NT2/D1 (cell line): Measurements from ENCODE around the gene CDK5R1.

Experiments
- DNase-seq: peaks from one replicate; pipeline ENCODE4 v3.0.0-alpha.2; 2011; ENCODE audit warnings: low read depth, low spot score
- H3K27me3 ChIP-seq: 2 replicates; pipeline ENCODE4 v1.6.0; 2011; ENCODE audit warnings: mild to moderate bottlenecking; ENCODE audit not compliant: insufficient read length, insufficient read depth
- H3K36me3 ChIP-seq: 2 replicates; pipeline ENCODE4 v1.6.1; 2011; ENCODE audit warnings: mild to moderate bottlenecking, low read length, mixed read lengths; ENCODE audit not compliant: insufficient read depth, insufficient read length
- H3K4me1 ChIP-seq: 2 replicates; pipeline ENCODE4 v1.5.1; 2011; ENCODE audit not compliant: insufficient read depth, insufficient read length
- H3K4me3 ChIP-seq: 2 replicates; pipeline ENCODE4 v1.5.1; 2011; ENCODE audit warnings: low read depth; ENCODE audit not compliant: insufficient read length
- H3K9ac ChIP-seq: 2 replicates; pipeline ENCODE4 v1.6.0; 2011; ENCODE audit warnings: low read depth; ENCODE audit not compliant: insufficient read length
- H3K9me3 ChIP-seq: 2 replicates; pipeline ENCODE4 v1.5.1; 2011; ENCODE audit warnings: mild to moderate bottlenecking, low read length; ENCODE audit not compliant: insufficient read depth
- SUZ12 ChIP-seq: IDR thresholded peaks from 2 replicates; pipeline ENCODE4 v1.6.1; 2011; ENCODE audit not compliant: insufficient read length, insufficient read depth; ENCODE audit errors: extremely low read depth
- YY1 ChIP-seq: IDR thresholded peaks from 2 replicates; pipeline ENCODE4 v1.6.1; 2011; ENCODE audit not compliant: insufficient read length, insufficient read depth
- ZNF274 ChIP-seq: IDR thresholded peaks from 2 replicates; pipeline ENCODE4 v1.6.1; 2011; ENCODE audit warnings: mild to moderate bottlenecking, low read depth, low read length

Gene CDK5R1

DNA sequence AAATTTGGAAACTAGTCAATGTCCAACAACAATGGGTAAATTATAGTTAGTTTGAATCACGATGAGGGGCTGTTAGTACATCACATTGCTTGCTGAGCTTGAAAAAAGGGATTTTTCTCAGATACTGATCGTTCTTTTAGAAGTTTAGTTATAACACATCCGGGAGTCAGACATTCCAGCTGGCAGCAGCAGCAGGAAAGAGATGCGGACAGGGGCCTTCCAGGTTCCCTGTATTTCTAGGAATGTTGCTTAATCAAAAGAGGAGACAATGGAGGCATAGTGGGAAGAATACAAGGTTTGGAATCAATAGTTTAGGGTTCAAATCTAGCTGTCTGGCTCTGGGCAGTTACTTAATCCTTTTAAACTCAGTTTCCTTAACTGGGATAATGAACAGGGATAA is 27.8 kb downstream of the CDK5R1 start:
- peaks cover 3% of the 10 kb centered on the region for H3K4me1 ChIP-seq
- DNase-seq, result no peak
- no peak overlapping the region for H3K9ac ChIP-seq
- H3K36me3 ChIP-seq, result no peaks in the 10 kb centered on the region
- no peaks in the 10 kb centered on the region for H3K9me3 ChIP-seq
- no peak overlapping the region for H3K4me3 ChIP-seq
- no peak for TF ChIP-seq SUZ12
- peaks cover 22% of the 10 kb centered on the region for H3K27me3 ChIP-seq

DNA sequence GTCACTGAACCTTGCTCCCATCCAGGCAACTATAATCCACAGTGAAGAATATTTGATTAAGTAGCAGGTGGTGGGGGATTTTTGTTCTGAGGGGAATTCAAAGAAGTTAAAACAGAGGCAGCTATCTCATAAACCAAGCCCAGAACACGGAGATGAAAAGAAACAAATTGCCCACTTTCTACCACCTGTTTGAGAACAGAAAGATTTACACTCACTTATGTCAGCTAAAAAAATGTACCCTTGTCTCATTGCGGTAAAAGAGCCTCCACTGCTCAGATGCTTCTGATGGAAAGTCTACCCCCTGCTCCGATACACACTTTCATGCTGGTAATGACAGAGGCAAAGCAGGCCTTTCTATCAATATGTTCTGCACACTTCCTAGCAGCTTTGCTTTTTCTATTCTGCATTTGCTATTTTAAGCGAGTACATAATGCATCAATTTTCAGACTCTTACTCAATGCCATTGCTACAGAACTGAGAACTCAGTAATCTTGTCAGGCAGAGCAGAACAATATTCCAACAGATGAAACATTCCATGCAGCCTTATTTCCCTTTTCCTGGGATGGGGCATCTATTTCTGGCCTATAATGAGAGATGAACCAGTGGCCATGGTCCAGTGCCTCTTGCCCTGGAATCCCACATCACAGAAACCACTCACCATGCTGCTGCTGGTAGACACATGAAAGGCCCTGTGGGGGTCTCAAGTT is 29.0 kb downstream of the CDK5R1 start:
- Histone ChIP-seq H3K9me3 (no peaks in the 10 kb centered on the region), H3K4me3 (no peak overlapping the region), H3K4me1 (peaks cover 8% of the 10 kb centered on the region), H3K27me3 (peaks cover 22% of the 10 kb centered on the region), H3K36me3 (no peaks in the 10 kb centered on the region), H3K9ac (no peak overlapping the region)
- TF ChIP-seq SUZ12 (no peak), YY1 (no peak)
- no peak for DNase-seq

DNA sequence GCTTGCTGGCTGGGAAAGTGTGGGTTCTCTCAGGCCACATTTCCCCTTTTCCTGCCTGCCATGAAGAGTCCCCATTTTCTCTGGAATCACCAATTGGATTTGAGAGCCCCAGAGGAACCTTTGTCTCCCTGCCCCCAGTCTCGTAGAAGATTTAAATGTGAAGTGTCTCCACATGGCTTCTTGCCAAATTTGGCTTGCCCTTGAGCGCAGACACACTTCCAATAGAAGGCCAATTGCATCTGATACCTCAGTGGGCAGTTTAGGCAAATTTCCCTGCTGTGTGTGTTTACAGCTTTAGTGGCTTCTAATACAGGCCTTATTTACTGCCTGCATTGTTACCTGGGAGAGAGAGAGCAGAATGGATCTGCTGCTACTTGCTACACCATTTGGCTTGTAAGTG is 29.7 kb downstream of the CDK5R1 start:
- peak; percentile 33 for DNase-seq
- Histone ChIP-seq H3K4me1 (peaks cover 11% of the 10 kb centered on the region), H3K36me3 (no peaks in the 10 kb centered on the region), H3K27me3 (peaks cover 22% of the 10 kb centered on the region), H3K9ac (no peak overlapping the region), H3K9me3 (no peaks in the 10 kb centered on the region), H3K4me3 (no peak overlapping the region)
- no peak for TF ChIP-seq SUZ12
- TF ChIP-seq YY1, result no peak
- no peak for TF ChIP-seq ZNF274

DNA sequence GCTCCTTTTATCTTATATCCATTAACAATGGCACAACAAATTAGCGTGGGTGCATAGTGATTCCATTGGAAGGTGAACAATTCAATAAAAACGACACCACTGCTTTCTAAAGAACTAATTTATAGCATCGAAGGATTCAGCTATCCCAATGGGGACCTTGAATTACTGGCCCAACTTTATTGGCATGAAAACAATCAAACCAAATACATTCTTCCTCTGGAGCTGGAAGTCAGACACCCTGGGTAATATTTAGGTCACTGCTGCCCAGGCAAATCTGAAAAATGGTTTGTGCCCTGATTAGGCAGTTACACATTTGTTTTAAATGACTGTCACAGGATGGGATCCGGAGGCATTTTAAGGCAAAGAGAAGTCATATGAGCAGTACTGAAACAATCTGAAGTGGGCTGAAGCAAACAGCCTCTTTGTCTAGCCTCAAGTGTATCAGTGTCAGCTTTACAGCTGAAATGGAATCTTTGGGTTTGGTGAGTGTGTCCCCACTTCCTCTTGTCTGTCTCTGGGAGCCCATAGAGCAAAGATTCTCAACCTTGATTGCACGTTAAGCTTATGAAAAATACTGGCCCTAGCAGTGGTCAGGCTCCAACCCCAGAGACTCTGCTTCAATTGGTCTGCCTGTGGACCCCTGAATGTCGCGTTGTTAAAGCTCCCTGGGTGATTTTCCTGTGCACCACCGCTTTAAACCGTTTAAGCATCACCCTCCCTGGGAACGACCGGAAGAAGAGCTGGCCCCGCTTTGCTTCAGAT is 30.3 kb downstream of the CDK5R1 start:
- Histone ChIP-seq H3K4me1 (peaks cover 11% of the 10 kb centered on the region), H3K9ac (no peak overlapping the region), H3K36me3 (no peaks in the 10 kb centered on the region), H3K4me3 (no peak overlapping the region), H3K9me3 (no peaks in the 10 kb centered on the region), H3K27me3 (peaks cover 22% of the 10 kb centered on the region)
- DNase-seq, result no peak
- TF ChIP-seq YY1 (no peak), ZNF274 (no peak), SUZ12 (no peak)

DNA sequence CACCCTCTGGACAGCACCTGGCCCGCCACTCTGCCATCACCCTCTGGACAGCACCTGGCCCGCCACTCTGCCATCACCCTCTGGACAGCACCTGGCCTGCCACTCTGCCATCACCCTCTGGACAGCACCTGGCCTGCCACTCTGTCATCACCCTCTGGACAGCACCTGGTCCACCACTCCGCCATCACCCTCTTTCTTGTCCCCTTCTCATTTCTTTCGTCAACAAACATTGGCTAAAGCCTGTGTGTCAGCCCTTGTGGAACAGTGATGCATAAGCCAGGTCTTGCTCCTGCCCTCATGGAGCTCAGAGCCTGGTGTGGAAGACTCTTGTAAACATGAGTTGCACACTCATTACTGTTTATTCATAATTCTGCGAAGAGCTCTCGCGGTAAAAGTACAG is 31.2 kb downstream of the CDK5R1 start:
- H3K9ac ChIP-seq, result no peak overlapping the region
- no peaks in the 10 kb centered on the region for H3K36me3 ChIP-seq
- no peak overlapping the region for H3K4me3 ChIP-seq
- DNase-seq, result no peak
- peaks cover 22% of the 10 kb centered on the region for H3K27me3 ChIP-seq
- H3K4me1 ChIP-seq, result peaks cover 11% of the 10 kb centered on the region
- H3K9me3 ChIP-seq, result no peaks in the 10 kb centered on the region
- TF ChIP-seq YY1, result no peak
- TF ChIP-seq SUZ12, result no peak
- TF ChIP-seq ZNF274, result no peak

DNA sequence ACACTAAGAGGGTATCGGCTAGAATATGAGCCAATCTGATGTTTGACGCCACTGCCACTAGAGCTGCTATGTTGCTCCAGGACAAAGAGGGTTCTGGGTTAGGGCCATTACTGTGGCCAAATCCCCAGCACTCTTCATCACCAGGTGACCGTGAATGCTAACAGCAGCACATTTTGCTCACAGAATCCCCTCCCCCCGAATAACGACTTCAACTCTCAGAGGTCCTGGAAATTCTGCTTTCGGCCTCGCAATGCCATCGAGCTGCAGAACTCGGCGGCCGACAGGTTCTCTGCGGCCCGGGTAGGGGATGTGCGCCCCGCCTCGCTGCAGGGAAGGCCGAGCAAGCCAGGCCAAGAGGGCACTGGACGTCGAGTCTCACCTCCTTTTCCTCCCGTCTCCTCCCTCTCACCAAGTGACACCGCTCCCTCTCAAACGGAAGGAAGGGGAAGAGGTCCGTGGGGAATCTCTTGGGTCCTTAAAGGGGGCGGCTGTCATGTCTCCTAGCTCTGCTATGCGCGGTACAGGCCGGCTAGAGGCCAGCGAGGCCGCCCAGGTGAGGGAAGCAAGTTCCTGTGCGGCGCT is 31.9 kb downstream of the CDK5R1 start:
- H3K4me3 ChIP-seq, result peak overlapping the region; percentile 40
- no peak for DNase-seq
- peak overlapping the region; percentile 79 for H3K9ac ChIP-seq
- peaks cover 22% of the 10 kb centered on the region for H3K27me3 ChIP-seq
- H3K9me3 ChIP-seq, result no peaks in the 10 kb centered on the region
- peaks cover 12% of the 10 kb centered on the region for H3K4me1 ChIP-seq
- H3K36me3 ChIP-seq, result no peaks in the 10 kb centered on the region
- TF ChIP-seq YY1, result no peak
- no peak for TF ChIP-seq SUZ12
- no peak for TF ChIP-seq ZNF274

DNA sequence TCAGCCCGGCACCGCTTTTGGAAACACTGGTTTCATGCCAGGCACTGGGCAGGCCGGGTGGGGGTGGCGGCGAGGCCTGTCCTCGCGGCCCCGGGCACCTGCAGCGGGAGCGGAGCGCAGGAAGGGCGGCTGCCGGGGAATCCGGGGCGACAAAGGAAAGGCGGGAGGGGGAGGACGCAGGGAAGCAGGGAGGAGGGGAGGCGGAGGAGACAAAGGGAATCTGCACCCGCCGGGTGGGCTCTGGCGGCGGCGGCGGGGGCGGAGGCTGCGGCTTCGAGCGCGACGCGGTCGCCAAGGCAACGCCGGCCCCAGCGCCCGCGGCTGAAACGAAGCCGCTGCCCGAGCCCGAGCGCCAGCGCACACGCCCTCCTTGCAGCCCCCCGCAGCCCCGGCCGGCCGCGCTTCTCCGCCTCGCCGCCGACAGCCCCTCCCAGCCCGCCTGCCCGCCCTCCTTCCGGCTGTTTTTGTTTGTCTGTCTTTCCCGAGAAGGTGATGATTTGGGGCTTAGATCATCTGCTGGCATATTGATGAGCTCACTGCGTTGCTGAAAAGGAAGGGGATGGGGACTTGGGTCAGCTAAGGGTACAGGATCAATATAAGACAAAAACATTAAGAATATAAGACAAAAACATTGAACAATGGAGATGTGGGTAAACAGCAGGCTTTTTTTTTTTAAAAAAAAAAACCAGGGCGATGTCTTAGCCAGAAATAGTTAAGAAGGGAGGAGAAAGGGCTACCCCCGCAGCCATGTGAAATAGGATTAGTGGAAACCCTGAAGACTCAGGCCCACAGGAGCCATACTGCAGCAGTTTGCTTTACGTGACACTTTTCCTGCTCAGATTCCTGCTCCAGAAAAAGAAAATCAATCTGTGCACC is 32.7 kb downstream of the CDK5R1 start:
- no peak for TF ChIP-seq SUZ12
- no peak for TF ChIP-seq YY1
- TF ChIP-seq ZNF274, result no peak
- no peaks in the 10 kb centered on the region for H3K9me3 ChIP-seq
- H3K27me3 ChIP-seq, result peaks cover 22% of the 10 kb centered on the region
- H3K36me3 ChIP-seq, result no peaks in the 10 kb centered on the region
- peaks cover 12% of the 10 kb centered on the region for H3K4me1 ChIP-seq
- peak overlapping the region; percentile 40 for H3K4me3 ChIP-seq
- peak; percentile 81 for DNase-seq
- peak overlapping the region; percentile 79 for H3K9ac ChIP-seq
